GM21786 (cell line): ENCODE measurements around the gene TVP23B.
A peak's percentile ranks its signal among the peaks of the same experiment; 100 is the strongest.
"Not testable (repeated sequence)": the region's sequence is repeated elsewhere in the genome, so short reads cannot be mapped to it uniquely, and the experiment has no call there.

ENCODE experiments used
- ATAC-seq: cut with Tn5 transposase; IDR thresholded peaks from one replicate; pipeline ENCODE4 v1.9.1; 2021; ENCODE audit not compliant: unreplicated experiment

The TVP23B gene

DNA sequence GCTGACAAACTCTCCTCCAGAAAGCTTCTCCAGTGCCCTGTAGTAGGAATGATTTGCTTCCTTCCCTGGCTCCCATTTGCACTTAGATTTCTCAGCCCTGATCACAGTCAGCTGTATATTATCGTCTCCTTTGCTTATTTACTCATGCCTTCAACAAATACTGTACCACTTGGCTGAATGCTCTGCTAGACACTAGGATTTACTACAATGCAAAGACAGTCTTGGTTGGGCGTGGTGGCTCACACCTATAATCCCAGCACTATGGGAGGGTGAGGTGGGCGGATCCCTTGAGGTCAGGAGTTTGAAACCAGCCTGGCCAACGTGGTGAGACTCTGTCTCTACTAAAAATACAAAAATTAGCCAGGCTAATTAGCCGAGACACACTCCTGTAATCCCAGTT, 5.9 kb downstream of the TVP23B start:
- ATAC-seq: not testable (repeated sequence)

DNA sequence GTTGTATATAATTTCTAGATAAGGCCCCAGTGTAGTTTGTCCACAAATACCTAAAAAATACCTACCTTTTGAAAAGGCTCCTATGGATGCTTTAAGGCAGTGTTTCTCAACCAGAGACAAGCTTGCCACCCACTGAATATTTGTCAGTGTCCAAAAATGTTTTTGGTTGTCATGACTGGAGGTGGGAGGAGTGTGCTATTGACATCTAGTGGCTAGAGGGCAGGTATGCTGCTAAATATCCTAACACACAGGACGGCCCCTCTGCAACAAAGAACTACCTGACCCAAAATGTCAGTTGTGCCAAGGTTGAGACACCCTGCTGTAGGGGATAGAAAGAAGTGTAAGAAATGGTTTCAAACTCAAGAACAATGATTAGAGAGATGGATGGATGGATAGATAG, 10.4 kb downstream of the TVP23B start:
- ATAC-seq: not testable (repeated sequence)

DNA sequence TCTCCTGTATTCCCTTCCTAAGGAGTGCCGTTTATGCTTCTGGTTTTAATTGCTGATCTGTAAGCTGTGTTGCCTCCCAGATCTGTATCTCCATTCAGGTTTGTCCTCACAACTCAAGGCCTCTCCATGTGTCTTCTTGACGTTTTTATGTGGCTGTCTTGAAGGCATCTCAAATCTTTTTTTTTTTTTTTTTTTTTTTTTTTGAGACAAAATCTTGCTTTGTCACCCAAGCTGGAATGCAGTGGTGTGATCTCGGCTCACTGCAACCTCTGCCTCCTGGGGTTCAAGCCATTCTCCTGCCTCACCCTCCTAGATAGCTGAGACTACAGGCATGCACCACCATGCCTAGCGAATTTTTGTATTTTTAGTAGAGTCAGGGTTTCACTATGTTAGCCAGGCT, 13.9 kb downstream of the TVP23B start:
- not testable (repeated sequence) for ATAC-seq

GRCh38 chr17:18796887-18797286, 15.9 kb downstream of the TVP23B start:
- not testable (repeated sequence) for ATAC-seq

DNA sequence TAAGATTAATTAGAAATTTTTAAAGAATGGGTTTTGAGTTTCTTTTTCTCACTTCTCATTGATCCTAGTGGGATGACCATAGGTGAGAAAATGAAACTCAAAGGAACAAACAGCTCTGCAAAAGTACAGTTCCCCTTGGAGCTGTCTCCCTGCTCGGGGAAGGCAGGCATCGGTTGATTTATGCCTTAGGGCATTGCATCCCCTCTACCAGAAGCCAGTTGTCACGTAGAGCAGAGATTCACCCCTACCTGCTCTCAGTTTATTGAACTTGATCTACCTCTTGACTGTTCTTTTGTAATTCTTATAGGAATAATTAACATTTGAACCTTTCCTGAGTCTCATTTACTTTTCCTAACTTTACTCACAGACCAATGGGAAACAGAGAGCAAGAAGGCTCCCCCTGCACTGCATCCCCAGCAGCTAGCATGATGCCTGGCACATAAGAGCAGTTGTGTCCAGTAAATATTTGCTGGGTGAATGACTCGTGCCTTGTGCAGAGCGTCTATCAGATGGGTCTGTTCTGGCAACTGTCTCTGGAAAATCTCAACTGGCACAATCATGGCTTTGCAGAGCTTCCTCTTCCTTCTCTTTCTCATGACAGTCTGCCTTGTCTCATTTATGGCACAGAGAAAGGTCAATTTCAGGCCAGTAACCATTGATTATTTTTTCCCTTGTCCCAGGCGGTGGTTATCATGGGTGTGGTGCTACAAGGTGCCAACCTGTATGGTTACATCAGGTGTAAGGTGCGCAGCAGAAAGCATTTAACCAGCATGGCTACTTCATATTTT, 22.7 kb downstream of the TVP23B start:
- not testable (repeated sequence) for ATAC-seq

DNA sequence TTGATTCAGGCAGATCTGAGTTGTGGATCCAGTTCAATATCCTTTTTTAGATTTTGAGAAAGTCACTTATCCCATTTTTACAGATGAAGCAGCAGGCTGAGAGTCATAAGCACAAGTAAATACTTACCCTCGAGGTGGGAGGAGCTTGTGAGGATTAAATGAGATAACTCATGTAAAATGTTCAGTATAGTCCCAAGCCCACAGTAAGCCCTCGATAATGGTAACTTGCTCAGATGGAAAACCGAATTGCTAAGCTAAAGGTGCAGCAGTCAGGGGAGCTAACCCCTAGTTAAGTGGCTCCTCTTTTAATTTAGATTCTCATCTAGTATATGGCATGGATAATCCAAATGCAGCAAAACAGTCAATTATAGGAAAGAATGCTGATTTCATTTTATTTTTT, 34.9 kb downstream of the TVP23B start:
- ATAC-seq: not testable (repeated sequence)

- ATAC-seq: not testable (repeated sequence)
These were observed 35.7 kb downstream of the TVP23B start for GRCh38 chr17:18816489-18817371.

GRCh38 chr17:18821430-18821829, 40.4 kb downstream of the TVP23B start:
- not testable (repeated sequence) for ATAC-seq

- not testable (repeated sequence) for ATAC-seq
These were observed 46.6 kb downstream of the TVP23B start for GRCh38 chr17:18827613-18828012.

DNA sequence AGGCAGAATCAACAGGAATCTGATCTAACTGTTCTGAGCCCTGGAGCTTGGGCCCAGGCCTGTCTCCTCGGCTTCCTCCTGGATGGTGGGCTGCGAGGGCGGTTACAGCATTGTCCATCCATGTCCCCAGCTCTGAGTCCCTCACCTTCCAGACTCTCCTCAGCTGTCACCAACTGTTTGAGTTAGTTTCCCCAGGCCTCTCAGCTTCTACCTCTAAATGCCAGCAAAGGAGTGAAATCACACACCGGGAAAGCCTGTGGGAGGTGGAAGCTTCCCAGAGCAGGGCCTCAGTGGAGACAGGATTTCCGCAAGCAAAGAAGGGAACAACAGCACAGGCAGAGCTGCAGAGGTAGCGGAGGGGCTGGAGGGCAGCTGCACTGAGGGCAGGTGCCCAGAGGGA, 67.5 kb downstream of the TVP23B start:
- no peak for ATAC-seq

DNA sequence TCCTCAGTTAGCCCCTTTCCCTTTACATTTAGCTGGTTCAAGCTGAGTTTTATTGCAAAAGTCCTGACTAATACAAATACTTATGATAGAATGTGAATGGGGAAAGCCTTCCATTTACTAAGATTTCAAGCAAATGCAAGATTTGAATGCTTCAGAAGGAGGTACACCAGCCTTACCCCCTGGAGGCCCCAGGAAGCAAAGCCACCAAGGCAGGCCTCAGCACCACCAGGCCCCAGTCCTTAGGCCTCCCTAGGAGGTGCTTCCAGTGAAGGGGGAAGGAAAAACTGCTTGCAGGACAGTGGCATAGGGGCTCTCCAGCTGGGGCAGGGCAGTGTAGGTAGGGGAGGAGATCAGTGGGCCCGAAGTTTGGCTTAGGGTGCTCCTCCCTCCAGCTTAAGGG, 69.7 kb downstream of the TVP23B start:
- ATAC-seq: no peak

DNA sequence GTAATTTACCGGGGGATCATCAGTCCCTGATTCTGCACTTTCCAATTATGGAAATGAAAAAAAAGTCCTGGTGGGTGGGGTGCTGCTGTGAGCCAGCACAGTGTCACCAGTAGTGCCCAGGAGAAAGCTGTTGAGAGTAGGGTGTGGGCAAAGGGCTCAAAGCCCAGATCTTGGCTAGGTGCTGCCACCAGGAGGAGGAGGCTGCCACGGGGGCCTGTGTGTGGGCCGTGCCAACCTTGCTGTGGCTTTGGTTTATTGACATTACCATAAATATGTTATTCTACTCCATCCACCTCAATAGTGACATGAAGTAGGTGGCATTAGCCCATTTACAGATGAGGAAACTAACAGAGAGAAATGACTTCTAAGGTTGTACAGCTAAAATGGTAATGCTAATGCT, 70.2 kb downstream of the TVP23B start:
- ATAC-seq: no peak

GRCh38 chr17:18854956-18855355, 74.0 kb downstream of the TVP23B start:
- no peak for ATAC-seq

DNA sequence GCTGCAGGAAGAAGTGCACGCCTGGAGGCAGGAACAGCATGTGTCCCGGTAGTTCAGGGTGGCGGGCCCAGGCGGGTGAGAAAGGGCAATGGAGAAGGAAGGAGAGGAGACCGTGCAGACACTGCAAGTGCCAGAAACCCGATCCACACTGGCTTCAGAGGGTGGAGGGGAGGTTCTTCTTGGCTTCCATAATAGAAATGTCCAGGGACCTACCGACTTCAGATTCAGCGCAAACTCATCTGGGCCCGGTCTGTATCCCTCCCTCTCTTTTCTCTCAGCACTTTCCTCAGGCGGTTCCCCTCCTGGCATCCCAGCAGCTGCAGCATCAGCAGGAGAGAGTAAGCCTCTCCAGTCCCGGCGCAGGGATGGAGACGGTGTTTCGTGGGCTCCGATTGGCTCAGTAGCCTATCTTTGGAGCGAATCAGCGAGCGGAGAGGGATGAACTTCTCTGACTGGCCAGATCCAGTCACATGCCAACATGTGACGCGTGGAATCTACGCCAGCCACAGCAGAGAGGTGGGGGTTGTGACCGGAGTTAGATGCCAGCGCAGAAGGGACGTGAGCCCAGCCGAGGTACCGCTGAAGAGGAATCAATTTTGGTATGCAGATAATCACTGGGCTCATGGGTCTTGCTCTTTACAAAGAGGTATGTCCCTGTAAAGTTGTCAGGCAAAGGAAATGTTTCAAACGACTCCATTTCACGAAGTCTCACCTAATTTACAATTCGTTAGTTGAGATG, 75.0 kb downstream of the TVP23B start:
- peak; percentile 63 for ATAC-seq
